Smooth muscle cell (in vitro differentiated cells): ENCODE results near the gene THOC1. TPM values are rescaled to one million over a fixed set of nuclear protein-coding genes. Genes with fewer than 3 reads are reported as not detected.

Experiments
- DNase-seq: peaks from one replicate; lab custom pipeline; 2025; ENCODE audit not compliant: unreplicated experiment; lab: John Stamatoyannopoulos, UW
- H2AFZ ChIP-seq: fragments of 200-600 bp; sonication (generic); 2 replicates; pipeline ENCODE4 v1.6.0; 2016; ENCODE audit warnings: antibody characterized with exemption, low read depth, mild to moderate bottlenecking
- H3F3A ChIP-seq: fragments of 200-600 bp; sonication (generic); 2 replicates; pipeline ENCODE4 v1.6.0; 2017; ENCODE audit warnings: antibody characterized with exemption, low read depth
- H3K27ac ChIP-seq: fragments of 200-600 bp; sonication (generic); 2 replicates; pipeline ENCODE4 v1.5.1; 2016; ENCODE audit warnings: low read depth, mild to moderate bottlenecking
- H3K27me3 ChIP-seq: fragments of 200-600 bp; sonication (generic); 2 replicates; pipeline ENCODE4 v1.6.1; 2016; ENCODE audit warnings: low read depth, mild to moderate bottlenecking
- H3K36me3 ChIP-seq: fragments of 200-600 bp; sonication (generic); 2 replicates; pipeline ENCODE4 v1.5.1; 2016; ENCODE audit warnings: low read depth
- H3K4me1 ChIP-seq: fragments of 200-600 bp; sonication (generic); 2 replicates; pipeline ENCODE4 v1.5.1; 2016; ENCODE audit warnings: low read depth
- H3K4me2 ChIP-seq: fragments of 200-600 bp; sonication (generic); 2 replicates; pipeline ENCODE4 v1.6.0; 2016; ENCODE audit warnings: mild to moderate bottlenecking
- H3K4me3 ChIP-seq: fragments of 200-600 bp; sonication (generic); 2 replicates; pipeline ENCODE4 v1.5.1; 2016; ENCODE audit warnings: mild to moderate bottlenecking
- H3K79me2 ChIP-seq: fragments of 200-600 bp; sonication (generic); 2 replicates; pipeline ENCODE4 v1.6.0; 2016; ENCODE audit warnings: low read depth, mild to moderate bottlenecking
- H3K9ac ChIP-seq: fragments of 200-600 bp; sonication (generic); 2 replicates; pipeline ENCODE4 v1.6.0; 2016; ENCODE audit warnings: low read depth
- H3K9me3 ChIP-seq: fragments of 200-600 bp; sonication (generic); replicated peaks from 2 replicates; pipeline ENCODE4 v1.5.1; 2016; ENCODE audit warnings: low read depth
- H4K20me1 ChIP-seq: fragments of 200-600 bp; sonication (generic); 2 replicates; pipeline ENCODE4 v1.6.0; 2016; ENCODE audit warnings: low read depth
- WGBS: methylation state at CpG from one replicate; pipeline ENCODE4 v1.1.7; 2016; ENCODE audit warnings: low lambda C conversion rate; 5-methylcytosine and 5-hydroxymethylcytosine counted together
- polyA plus RNA-seq: library from polyadenylated mRNA; unstranded; fragments of >200 nt; fragmentation: Nextera tagmentation; extraction: Ambion mirVana; gene quantifications from 2 replicates; pipeline ENCODE4 v1.2.1, GENCODE V29; 2016
- total RNA-seq: library from RNA; depleted of rRNA; stranded (reverse); fragments of >200 nt; gene quantifications from 2 replicates; pipeline ENCODE4 v1.2.3, GENCODE V29; 2014
- TF ChIP-seq, protein P1 (sequence below): fragments of 200-600 bp; sonication (generic); IDR thresholded peaks from 2 replicates; pipeline ENCODE4 v1.5.1; 2017; ENCODE audit warnings: borderline replicate concordance, mild to moderate bottlenecking, antibody characterized with exemption; ENCODE audit not compliant: insufficient read depth, poor library complexity, severe bottlenecking

Gene THOC1
- total and polyA plus RNA-seq, 2 experiments from 2014 or later = 14.8 to 48.7 TPM

GRCh38 chr18:227902-228301, 39.9 kb downstream of the THOC1 start:
- no peak overlapping the region for H3K27ac ChIP-seq
- H3K4me3 ChIP-seq = no peak overlapping the region
- no peaks in the 10 kb centered on the region for H3K4me1 ChIP-seq
- H3K4me2 ChIP-seq = no peak overlapping the region
- no peak overlapping the region for H2AFZ ChIP-seq
- no peaks in the 10 kb centered on the region for H3F3A ChIP-seq
- no peaks in the 10 kb centered on the region for H3K36me3 ChIP-seq
- TF ChIP-seq, protein P1, sequence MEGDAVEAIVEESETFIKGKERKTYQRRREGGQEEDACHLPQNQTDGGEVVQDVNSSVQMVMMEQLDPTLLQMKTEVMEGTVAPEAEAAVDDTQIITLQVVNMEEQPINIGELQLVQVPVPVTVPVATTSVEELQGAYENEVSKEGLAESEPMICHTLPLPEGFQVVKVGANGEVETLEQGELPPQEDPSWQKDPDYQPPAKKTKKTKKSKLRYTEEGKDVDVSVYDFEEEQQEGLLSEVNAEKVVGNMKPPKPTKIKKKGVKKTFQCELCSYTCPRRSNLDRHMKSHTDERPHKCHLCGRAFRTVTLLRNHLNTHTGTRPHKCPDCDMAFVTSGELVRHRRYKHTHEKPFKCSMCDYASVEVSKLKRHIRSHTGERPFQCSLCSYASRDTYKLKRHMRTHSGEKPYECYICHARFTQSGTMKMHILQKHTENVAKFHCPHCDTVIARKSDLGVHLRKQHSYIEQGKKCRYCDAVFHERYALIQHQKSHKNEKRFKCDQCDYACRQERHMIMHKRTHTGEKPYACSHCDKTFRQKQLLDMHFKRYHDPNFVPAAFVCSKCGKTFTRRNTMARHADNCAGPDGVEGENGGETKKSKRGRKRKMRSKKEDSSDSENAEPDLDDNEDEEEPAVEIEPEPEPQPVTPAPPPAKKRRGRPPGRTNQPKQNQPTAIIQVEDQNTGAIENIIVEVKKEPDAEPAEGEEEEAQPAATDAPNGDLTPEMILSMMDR = no peak
- H3K9ac ChIP-seq = no peak overlapping the region
- no peaks in the 10 kb centered on the region for H3K79me2 ChIP-seq
- no peaks in the 10 kb centered on the region for H3K9me3 ChIP-seq
- no peak for DNase-seq
- 93% methylated on average over 4 of the region's 4 CpGs for WGBS
- H3K27me3 ChIP-seq = no peaks in the 10 kb centered on the region
- H4K20me1 ChIP-seq = no peaks in the 10 kb centered on the region

GRCh38 chr18:227374-227773, 40.5 kb downstream of the THOC1 start:
- H3K36me3 ChIP-seq = no peaks in the 10 kb centered on the region
- H3K9me3 ChIP-seq = no peaks in the 10 kb centered on the region
- 94% methylated on average over 6 of the region's 6 CpGs for whole genome bisulfite sequencing

DNA sequence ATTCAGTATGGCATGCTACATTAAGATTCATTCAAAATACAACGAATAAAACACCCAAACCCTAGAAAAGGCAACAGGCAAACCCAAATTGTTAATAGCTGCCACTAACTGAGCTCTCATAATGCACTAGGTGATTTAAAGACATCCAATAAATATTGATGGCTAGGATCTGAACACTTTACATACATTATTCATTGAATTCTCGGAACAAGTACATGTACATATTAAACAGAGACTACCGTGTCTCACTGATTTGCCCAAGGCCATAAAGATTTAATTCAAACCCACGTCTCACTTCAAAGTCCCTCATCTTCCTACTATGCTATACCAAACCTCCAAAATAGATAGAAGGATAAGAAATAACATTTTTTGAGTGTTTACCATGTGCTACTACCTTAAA, 42.1 kb downstream of the THOC1 start:
- WGBS = 95% methylated on average over 4 of the region's 4 CpGs
- H3K4me3 ChIP-seq = no peak overlapping the region
- H3K79me2 ChIP-seq = no peaks in the 10 kb centered on the region
- H3F3A ChIP-seq = peaks cover 3% of the 10 kb centered on the region
- H3K4me1 ChIP-seq = no peaks in the 10 kb centered on the region
- no peak overlapping the region for H2AFZ ChIP-seq
- no peak overlapping the region for H3K9ac ChIP-seq
- no peak overlapping the region for H3K4me2 ChIP-seq
- no peaks in the 10 kb centered on the region for H3K36me3 ChIP-seq
- no peak for DNase-seq
- no peaks in the 10 kb centered on the region for H4K20me1 ChIP-seq
- no peak overlapping the region for H3K27ac ChIP-seq
- TF ChIP-seq, protein P1 = no peak
- H3K27me3 ChIP-seq = no peaks in the 10 kb centered on the region
- no peaks in the 10 kb centered on the region for H3K9me3 ChIP-seq

More at GRCh38 chr18:227374-227773, 40.5 kb downstream of the THOC1 start:
- DNase-seq = no peak
- H3K4me1 ChIP-seq = no peaks in the 10 kb centered on the region
- no peaks in the 10 kb centered on the region for H4K20me1 ChIP-seq
- no peak overlapping the region for H3K9ac ChIP-seq
- no peaks in the 10 kb centered on the region for H3K27me3 ChIP-seq
- no peak overlapping the region for H3K27ac ChIP-seq
- H3K4me3 ChIP-seq = no peak overlapping the region
- no peak overlapping the region for H3K4me2 ChIP-seq
- H3F3A ChIP-seq = no peaks in the 10 kb centered on the region
- no peak overlapping the region for H2AFZ ChIP-seq
- H3K79me2 ChIP-seq = no peaks in the 10 kb centered on the region
- TF ChIP-seq, protein P1 = no peak

DNA sequence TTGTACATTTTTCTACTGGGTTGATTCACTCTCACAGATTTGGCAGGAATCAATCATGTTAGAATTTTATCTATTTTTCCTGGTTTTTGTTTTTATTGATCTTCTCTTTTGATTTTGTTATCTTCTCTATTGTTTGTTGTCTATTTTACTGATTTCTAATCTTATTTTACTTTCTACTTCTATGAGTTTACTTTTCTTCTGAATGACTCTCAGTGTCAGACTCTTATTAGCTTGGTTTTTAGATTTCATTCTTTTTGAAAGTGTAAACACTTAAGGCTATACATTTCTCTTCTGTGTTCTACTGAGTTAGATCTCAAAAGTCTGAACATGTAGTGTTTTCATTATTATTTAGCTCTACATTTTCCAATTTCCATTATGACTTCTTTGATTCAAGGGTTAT, 47.1 kb downstream of the THOC1 start:
- Histone ChIP-seq H3K4me1 (no peaks in the 10 kb centered on the region), H3K27ac (no peak overlapping the region), H4K20me1 (no peaks in the 10 kb centered on the region), H3K79me2 (no peaks in the 10 kb centered on the region), H3K4me3 (no peak overlapping the region), H3K4me2 (no peak overlapping the region), H3K36me3 (no peaks in the 10 kb centered on the region), H2AFZ (no peak overlapping the region), H3K9me3 (no peaks in the 10 kb centered on the region), H3K9ac (no peak overlapping the region), H3F3A (peaks cover 6% of the 10 kb centered on the region), H3K27me3 (no peaks in the 10 kb centered on the region)
- DNase-seq = no peak
- TF ChIP-seq, protein P1 = no peak
